ENCODE data around the gene FNTB. TPM values are rescaled to one million over a fixed set of nuclear protein-coding genes. Genes with fewer than 3 reads are reported as not detected.

FNTB gene
- total and polyA plus RNA-seq, 3 donors from 2014 or later, result 43.2 to 68.1 (median 52.5) TPM

- H3K27me3 ChIP-seq, result no peaks in the 10 kb centered on the region
- no peaks in the 10 kb centered on the region for H3K9me3 ChIP-seq
- intact Hi-C loops (cut with DNase I; ENCODE audit: low total_unique reads), result no loop called here
- no peak overlapping the region for H3K4me3 ChIP-seq
- H3K36me3 ChIP-seq (ENCODE audit: low read depth, missing control alignments), result no peaks in the 10 kb centered on the region
- no peak overlapping the region for H3K27ac ChIP-seq
- no peaks in the 10 kb centered on the region for H3K4me1 ChIP-seq
- WGBS, 2 donors, result 67 to 85% methylated on average over 1 to 3 of the region's 3 CpGs
- no peak for TF ChIP-seq POLR2A (IDR thresholded peaks at IDR 0.05)
- no peak for TF ChIP-seq CTCF (IDR thresholded peaks at IDR 0.05)
- DNase-seq, result no peak
Measured at GRCh38 chr14:65071544-65071943, 84.8 kb downstream of the FNTB start.

DNA sequence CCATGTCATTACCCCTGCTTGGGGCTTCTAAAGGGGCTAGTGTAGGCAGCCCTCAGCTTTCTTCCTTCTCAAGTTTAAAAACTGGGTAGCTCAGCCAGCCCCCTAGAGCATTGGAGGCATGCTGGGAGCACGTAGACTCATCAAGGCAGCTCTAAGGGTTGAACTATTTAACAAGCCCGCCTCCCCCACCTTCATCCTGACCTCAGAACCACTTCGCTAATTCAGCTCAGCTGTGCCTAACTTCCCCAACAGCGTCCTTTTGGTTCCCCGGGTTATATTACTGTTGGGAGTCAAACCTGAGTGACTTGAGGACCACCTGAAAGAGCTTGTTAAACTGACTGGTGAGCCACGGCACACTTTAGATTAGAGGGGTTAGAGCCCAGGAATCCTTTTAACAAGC lies 85.6 kb downstream of the FNTB start:
- Histone ChIP-seq H3K4me1 (no peaks in the 10 kb centered on the region), H3K4me3 (no peak overlapping the region), H3K27ac (no peak overlapping the region), H3K36me3 (ENCODE audit: low read depth, missing control alignments) (no peaks in the 10 kb centered on the region), H3K9me3 (no peaks in the 10 kb centered on the region), H3K27me3 (no peaks in the 10 kb centered on the region)
- 63 to 78% methylated on average over 6 of the region's 6 CpGs for WGBS, 2 donors
- TF ChIP-seq POLR2A (IDR thresholded peaks at IDR 0.05) (no peak), CTCF (IDR thresholded peaks at IDR 0.05) (no peak)
- intact Hi-C loops (cut with DNase I; ENCODE audit: low total_unique reads), result no loop called here
- DNase-seq, result no peak

DNA sequence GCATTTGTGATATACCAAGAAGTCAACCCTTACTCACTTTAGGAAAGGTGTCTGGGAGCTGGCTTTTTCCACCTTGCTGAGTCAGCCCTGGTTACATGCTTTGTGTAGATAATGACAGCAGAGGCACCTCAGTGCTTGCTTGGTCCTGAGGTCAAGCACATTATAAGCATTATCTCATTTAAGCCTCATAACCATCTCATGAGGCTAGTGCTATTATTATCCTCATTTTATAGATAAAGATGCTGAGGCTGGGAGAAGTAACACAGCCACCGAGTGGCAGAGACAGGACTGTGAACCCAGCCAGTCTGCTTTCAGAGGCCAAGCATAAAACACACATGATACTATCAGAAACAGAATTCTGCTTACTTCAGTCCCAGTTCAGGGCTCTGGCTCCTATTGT lies 86.2 kb downstream of the FNTB start:
- Histone ChIP-seq H3K4me1 (no peaks in the 10 kb centered on the region), H3K9me3 (no peaks in the 10 kb centered on the region), H3K27me3 (no peaks in the 10 kb centered on the region), H3K36me3 (ENCODE audit: low read depth, missing control alignments) (no peaks in the 10 kb centered on the region), H3K27ac (no peak overlapping the region), H3K4me3 (no peak overlapping the region)
- TF ChIP-seq POLR2A (IDR thresholded peaks at IDR 0.05) (no peak), CTCF (IDR thresholded peaks at IDR 0.05) (no peak)
- intact Hi-C loops (cut with DNase I; ENCODE audit: low total_unique reads), result no loop called here
- no peak for DNase-seq
- 64 to 67% methylated on average over 1 of the region's 1 CpG for WGBS, 2 donors

DNA sequence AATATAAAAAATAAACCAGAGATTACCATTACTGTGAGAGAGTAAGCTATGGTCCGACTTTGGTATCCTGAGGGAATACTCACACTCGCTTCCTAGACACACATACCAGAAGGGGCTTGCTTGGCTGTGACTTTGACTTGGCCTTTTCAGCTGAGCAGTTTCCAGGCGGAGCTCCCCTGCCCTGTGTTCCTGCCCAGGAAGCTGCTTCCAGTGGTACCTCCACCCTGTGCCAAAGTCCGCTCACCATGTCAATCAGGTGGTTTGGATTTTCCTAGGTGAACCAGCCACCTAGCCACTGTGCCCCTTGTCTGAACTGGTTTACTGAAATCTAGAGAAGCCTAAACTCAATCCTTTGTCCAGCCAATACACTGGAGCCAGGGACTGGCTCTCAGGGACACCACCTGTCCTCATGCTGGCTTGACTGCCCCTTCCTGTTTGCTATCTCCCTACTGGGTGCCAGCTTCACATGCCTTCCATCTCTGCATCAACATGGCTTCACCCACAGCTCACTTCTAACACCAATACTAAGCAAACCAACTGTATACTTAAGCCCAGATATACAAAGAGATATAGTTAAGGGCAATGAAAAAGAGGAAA lies 87.0 kb downstream of the FNTB start:
- no peak for TF ChIP-seq POLR2A (IDR thresholded peaks at IDR 0.05)
- no peak for TF ChIP-seq CTCF (IDR thresholded peaks at IDR 0.05)
- Histone ChIP-seq H3K36me3 (ENCODE audit: low read depth, missing control alignments) (no peaks in the 10 kb centered on the region), H3K4me3 (no peak overlapping the region), H3K27me3 (no peaks in the 10 kb centered on the region), H3K4me1 (no peaks in the 10 kb centered on the region), H3K9me3 (no peaks in the 10 kb centered on the region), H3K27ac (no peak overlapping the region)
- no peak for DNase-seq
- intact Hi-C loops (cut with DNase I; ENCODE audit: low total_unique reads), result no loop called here
- 76 to 80% methylated on average over 2 to 4 of the region's 4 CpGs for WGBS, 2 donors

- TF ChIP-seq POLR2A (IDR thresholded peaks at IDR 0.05) (no peak), CTCF (IDR thresholded peaks at IDR 0.05) (no peak)
- no peaks in the 10 kb centered on the region for H3K9me3 ChIP-seq
- 56 to 60% methylated on average over 3 of the region's 3 CpGs for WGBS, 2 donors
- H3K4me3 ChIP-seq, result no peak overlapping the region
- no peaks in the 10 kb centered on the region for H3K36me3 ChIP-seq (ENCODE audit: low read depth, missing control alignments)
- no peaks in the 10 kb centered on the region for H3K27me3 ChIP-seq
- no peaks in the 10 kb centered on the region for H3K4me1 ChIP-seq
- H3K27ac ChIP-seq, result no peak overlapping the region
- DNase-seq, result no peak
- intact Hi-C loops (cut with DNase I; ENCODE audit: low total_unique reads), result no loop called here
Measured at GRCh38 chr14:65074449-65075150, 87.9 kb downstream of the FNTB start.
